Measurements from ENCODE around the gene EFNA1. TPM values are rescaled to one million over a fixed set of nuclear protein-coding genes. Genes with fewer than 3 reads are reported as not detected.

EFNA1 gene
- total and polyA plus RNA-seq, 3 experiments from 2014 or later: 0.16 to 1.3 (median 0.31) TPM

DNA sequence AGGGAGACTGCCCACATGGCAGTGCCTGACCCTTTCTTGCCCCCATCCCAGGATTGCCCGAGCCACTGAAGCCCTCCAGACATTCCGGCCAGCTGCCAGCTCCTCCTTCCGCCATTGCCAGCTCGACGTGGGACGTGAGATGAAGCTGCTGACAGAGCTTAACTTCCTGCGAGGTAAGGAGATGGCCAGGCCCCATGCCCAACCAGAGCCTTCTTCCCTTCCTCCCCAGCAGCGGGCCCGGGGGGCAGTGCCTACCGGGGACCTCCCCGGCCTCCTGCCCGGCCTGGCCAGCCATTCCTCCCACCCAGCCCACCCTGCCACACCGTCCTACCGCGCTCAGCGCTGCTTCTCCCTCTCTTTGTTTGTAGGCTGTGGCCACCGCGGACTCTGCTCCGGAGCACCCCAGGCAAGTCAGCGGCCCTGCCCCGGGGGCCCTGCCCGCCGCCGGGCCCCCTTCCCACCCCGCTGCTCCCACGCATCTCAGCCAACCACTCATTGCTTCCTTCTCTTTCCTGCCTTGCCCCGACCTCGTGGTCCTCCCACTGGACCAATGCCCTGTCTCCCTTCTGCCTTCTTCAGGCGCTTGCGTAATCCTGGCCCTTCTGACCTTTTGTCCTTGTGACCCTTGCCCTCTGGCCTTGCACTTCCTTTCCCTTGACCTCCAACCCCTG lies 50.9 kb downstream of the EFNA1 start:
- Histone ChIP-seq H3K9me3 (ENCODE audit: low read length) (no peaks in the 10 kb centered on the region), H3K27ac (ENCODE audit: low read depth, low read length) (no peak overlapping the region), H3K4me1 (ENCODE audit: insufficient read depth, low read length) (peaks cover 27% of the 10 kb centered on the region), H3K36me3 (ENCODE audit: insufficient read depth, low read length) (peaks cover 14% of the 10 kb centered on the region), H3K4me3 (ENCODE audit: low read length) (no peak overlapping the region), H3K27me3 (ENCODE audit: insufficient read depth, low read length, poor library complexity, severe bottlenecking) (no peaks in the 10 kb centered on the region)
- ChIA-PET POLR2A (no interaction called here), CTCF (interaction anchor here (0.8 to 7.1 kb wide), 5 partner anchors 11 to 87 kb away, joined by 3 to 84 read pairs (median 7); partner anchors contain the start of gene THBS3)
- peak overlapping the region in 1 of 8 donors; percentile 8 for H3K27ac Mint-ChIP-seq
- peaks cover 13 to 35% (median 21%) of the 10 kb centered on the region in 3 donors for H3K4me1 Mint-ChIP-seq
- no peaks in the 10 kb centered on the region for H3K27me3 Mint-ChIP-seq
- H3K4me3 Mint-ChIP-seq: no peak overlapping the region
- H3K36me3 Mint-ChIP-seq: peaks cover 0 to 42% (median 4%) of the 10 kb centered on the region in 3 donors
- no peaks in the 10 kb centered on the region for H3K9me3 Mint-ChIP-seq
- DNase-seq: no peak

DNA sequence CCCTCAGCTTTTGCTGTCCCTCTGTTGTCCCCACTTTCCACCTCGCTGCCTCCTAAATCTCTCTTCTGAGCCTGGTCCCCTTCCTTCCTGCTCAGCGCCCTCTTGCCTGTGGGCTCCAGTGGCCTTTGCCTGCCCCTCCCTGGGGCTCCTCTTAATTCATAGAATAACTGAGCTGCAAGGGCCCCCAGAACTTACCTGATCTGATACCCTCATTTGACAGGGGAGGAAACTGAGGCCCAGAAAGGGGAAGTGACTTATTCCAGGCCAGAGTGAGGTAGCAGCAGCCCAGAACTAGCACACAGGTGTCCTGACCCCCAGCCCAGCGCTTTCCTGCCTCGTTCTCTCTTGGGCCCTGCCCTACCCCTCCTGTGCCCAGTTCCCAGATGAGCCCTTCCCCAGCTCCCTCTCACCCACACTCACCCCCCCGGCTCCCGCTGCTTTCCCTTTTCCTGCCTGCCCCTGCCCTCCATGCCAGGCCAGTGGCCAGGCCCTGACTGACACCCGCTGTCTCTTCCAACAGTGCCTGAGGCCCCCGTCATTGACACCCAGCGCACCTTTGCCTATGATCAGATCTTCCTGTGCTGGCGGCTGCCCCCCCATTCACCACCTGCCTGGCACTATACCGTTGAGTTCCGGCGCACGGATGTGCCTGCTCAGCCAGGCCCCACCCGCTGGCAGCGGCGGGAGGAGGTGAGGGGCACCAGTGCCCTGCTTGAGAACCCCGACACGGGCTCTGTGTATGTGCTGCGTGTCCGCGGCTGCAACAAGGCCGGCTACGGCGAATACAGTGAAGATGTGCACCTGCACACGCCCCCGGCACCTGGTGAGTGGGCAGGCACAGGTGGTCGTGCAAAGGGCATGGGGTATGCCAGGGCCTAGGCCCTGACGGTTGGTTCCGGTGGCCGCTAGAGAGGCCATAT lies 51.7 kb downstream of the EFNA1 start:
- H3K36me3 Mint-ChIP-seq: peaks cover 0 to 43% (median 4%) of the 10 kb centered on the region in 3 donors

GRCh38 chr1:155181371-155182051 lies 53.8 kb downstream of the EFNA1 start:
- ChIA-PET POLR2A (no interaction called here), CTCF (interaction anchor here (1.2 to 1.3 kb wide), 2 partner anchors 12 to 69 kb away, joined by 3 to 4 read pairs; no protein-coding TSS in a partner anchor)
- no peak overlapping the region for H3K27ac Mint-ChIP-seq
- peaks cover 0 to 43% (median 4%) of the 10 kb centered on the region in 3 donors for H3K36me3 Mint-ChIP-seq
- H3K4me3 Mint-ChIP-seq: no peak overlapping the region
- Histone ChIP-seq H3K9me3 (ENCODE audit: low read length) (no peaks in the 10 kb centered on the region), H3K27ac (ENCODE audit: low read depth, low read length) (no peak overlapping the region), H3K36me3 (ENCODE audit: insufficient read depth, low read length) (peaks cover 14% of the 10 kb centered on the region), H3K27me3 (ENCODE audit: insufficient read depth, low read length, poor library complexity, severe bottlenecking) (no peaks in the 10 kb centered on the region), H3K4me3 (ENCODE audit: low read length) (no peak overlapping the region), H3K4me1 (ENCODE audit: insufficient read depth, low read length) (peaks cover 8% of the 10 kb centered on the region)
- no peaks in the 10 kb centered on the region for H3K9me3 Mint-ChIP-seq
- H3K4me1 Mint-ChIP-seq: peaks cover 3 to 9% (median 4%) of the 10 kb centered on the region in 3 donors
- H3K27me3 Mint-ChIP-seq: no peaks in the 10 kb centered on the region
- DNase-seq: no peak

More for the DNA sequence above, 51.7 kb downstream of the EFNA1 start:
- Mint-ChIP-seq H3K4me3 (no peak overlapping the region), H3K4me1 (peaks cover 9 to 27% (median 14%) of the 10 kb centered on the region in 3 donors), H3K9me3 (no peaks in the 10 kb centered on the region), H3K27me3 (no peaks in the 10 kb centered on the region), H3K27ac (peak overlapping the region in 1 of 8 donors; percentile 8)
- peaks cover 19% of the 10 kb centered on the region for H3K4me1 ChIP-seq (ENCODE audit: insufficient read depth, low read length)
- H3K9me3 ChIP-seq (ENCODE audit: low read length): no peaks in the 10 kb centered on the region
- ChIA-PET POLR2A (no interaction called here), CTCF (interaction anchor here (1.3 to 2.3 kb wide), 3 partner anchors 13 to 88 kb away, joined by 4 to 7 read pairs (median 4); partner anchors contain the start of gene THBS3)
- no peak overlapping the region for H3K27ac ChIP-seq (ENCODE audit: low read depth, low read length)
- DNase-seq: no peak
- H3K36me3 ChIP-seq (ENCODE audit: insufficient read depth, low read length): peaks cover 14% of the 10 kb centered on the region
- H3K4me3 ChIP-seq (ENCODE audit: low read length): no peak overlapping the region
- no peaks in the 10 kb centered on the region for H3K27me3 ChIP-seq (ENCODE audit: insufficient read depth, low read length, poor library complexity, severe bottlenecking)

GRCh38 chr1:155182052-155182550 lies 54.4 kb downstream of the EFNA1 start:
- Mint-ChIP-seq H3K27me3 (no peaks in the 10 kb centered on the region), H3K27ac (no peak overlapping the region), H3K9me3 (no peaks in the 10 kb centered on the region), H3K4me3 (no peak overlapping the region), H3K4me1 (peaks cover 0 to 4% (median 0%) of the 10 kb centered on the region in 3 donors), H3K36me3 (peaks cover 0 to 38% (median 4%) of the 10 kb centered on the region in 3 donors)
- ChIA-PET POLR2A (no interaction called here), CTCF (no interaction called here)
- no peak overlapping the region for H3K4me3 ChIP-seq (ENCODE audit: low read length)
- no peak for DNase-seq
- no peaks in the 10 kb centered on the region for H3K9me3 ChIP-seq (ENCODE audit: low read length)
- no peak overlapping the region for H3K27ac ChIP-seq (ENCODE audit: low read depth, low read length)
- H3K4me1 ChIP-seq (ENCODE audit: insufficient read depth, low read length): peaks cover 2% of the 10 kb centered on the region
- no peaks in the 10 kb centered on the region for H3K27me3 ChIP-seq (ENCODE audit: insufficient read depth, low read length, poor library complexity, severe bottlenecking)
- H3K36me3 ChIP-seq (ENCODE audit: insufficient read depth, low read length): peaks cover 13% of the 10 kb centered on the region

DNA sequence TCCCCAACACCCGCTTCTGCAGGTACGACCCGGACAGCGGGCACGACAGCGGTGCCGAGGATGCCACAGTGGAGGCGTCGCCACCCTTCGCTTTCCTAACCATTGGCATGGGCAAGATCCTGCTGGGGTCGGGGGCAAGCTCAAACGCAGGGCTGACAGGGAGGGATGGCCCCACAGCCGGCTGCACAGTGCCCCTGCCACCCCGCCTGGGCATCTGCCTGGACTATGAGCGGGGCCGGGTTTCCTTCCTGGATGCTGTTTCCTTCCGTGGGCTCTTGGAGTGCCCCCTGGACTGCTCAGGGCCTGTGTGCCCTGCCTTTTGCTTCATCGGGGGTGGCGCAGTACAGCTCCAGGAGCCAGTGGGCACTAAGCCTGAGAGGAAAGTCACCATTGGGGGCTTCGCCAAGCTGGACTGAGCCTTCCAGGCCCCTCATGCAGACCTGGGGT lies 56.1 kb downstream of the EFNA1 start:
- Histone ChIP-seq H3K4me3 (ENCODE audit: low read length) (no peak overlapping the region), H3K27ac (ENCODE audit: low read depth, low read length) (no peak overlapping the region), H3K9me3 (ENCODE audit: low read length) (no peaks in the 10 kb centered on the region), H3K4me1 (ENCODE audit: insufficient read depth, low read length) (no peaks in the 10 kb centered on the region), H3K36me3 (ENCODE audit: insufficient read depth, low read length) (no peaks in the 10 kb centered on the region), H3K27me3 (ENCODE audit: insufficient read depth, low read length, poor library complexity, severe bottlenecking) (no peaks in the 10 kb centered on the region)
- peak in 1 of 5 donors; percentile 37 for DNase-seq
- peak overlapping the region in 1 of 8 donors; percentile 80 for H3K27ac Mint-ChIP-seq
- H3K36me3 Mint-ChIP-seq: peaks cover 0 to 28% (median 4%) of the 10 kb centered on the region in 3 donors
- CTCF ChIA-PET: interaction anchor here (0.8 to 1.0 kb wide), 2 partner anchors 10 to 11 kb away, joined by 3 to 5 read pairs; partner anchors contain the start of gene KRTCAP2
- POLR2A ChIA-PET: no interaction called here
- no peak overlapping the region for H3K4me3 Mint-ChIP-seq
- no peaks in the 10 kb centered on the region for H3K9me3 Mint-ChIP-seq
- peaks cover 5 to 6% (median 6%) of the 10 kb centered on the region in 3 donors for H3K4me1 Mint-ChIP-seq
- no peaks in the 10 kb centered on the region for H3K27me3 Mint-ChIP-seq

GRCh38 chr1:155184351-155184811 lies 56.7 kb downstream of the EFNA1 start:
- no peak overlapping the region for H3K4me3 Mint-ChIP-seq
- ChIA-PET POLR2A (no interaction called here), CTCF (interaction anchor here (0.8 to 1.3 kb wide), 4 partner anchors 9 to 12 kb away, joined by 3 to 8 read pairs (median 4); partner anchors contain the start of gene KRTCAP2)
- no peaks in the 10 kb centered on the region for H3K9me3 Mint-ChIP-seq
- H3K4me1 Mint-ChIP-seq: peaks cover 5 to 6% (median 6%) of the 10 kb centered on the region in 3 donors
- no peak overlapping the region for H3K27ac Mint-ChIP-seq
- H3K9me3 ChIP-seq (ENCODE audit: low read length): no peaks in the 10 kb centered on the region
- DNase-seq: no peak
- H3K27me3 Mint-ChIP-seq: no peaks in the 10 kb centered on the region
- H3K27me3 ChIP-seq (ENCODE audit: insufficient read depth, low read length, poor library complexity, severe bottlenecking): no peaks in the 10 kb centered on the region
- H3K36me3 Mint-ChIP-seq: peaks cover 0 to 22% (median 3%) of the 10 kb centered on the region in 3 donors
- H3K4me3 ChIP-seq (ENCODE audit: low read length): no peak overlapping the region
- H3K27ac ChIP-seq (ENCODE audit: low read depth, low read length): no peak overlapping the region
- no peaks in the 10 kb centered on the region for H3K4me1 ChIP-seq (ENCODE audit: insufficient read depth, low read length)
- no peaks in the 10 kb centered on the region for H3K36me3 ChIP-seq (ENCODE audit: insufficient read depth, low read length)
